ENCODE data around the gene GALK2.

GRCh38 chr15:49169880-49170597 lies at the start of gene GALK2:
- TF ChIP-seq TAF1 (IDR thresholded peaks at IDR 0.05; ENCODE audit: borderline replicate concordance, insufficient read depth, low read length), result peak; percentile 42; the same call in 1 of the 2 replicates
- peak; percentile 64 for TF ChIP-seq FOXP2 (optimal IDR thresholded peaks at IDR 0.05; ENCODE audit: borderline replicate concordance, extremely low read depth, extremely low read length, insufficient read depth)
